ENCODE measurements around the gene RSPO4.

Gene RSPO4

GRCh38 chr20:1003920-1004697 is 2.0 kb upstream of the RSPO4 start:
- Histone ChIP-seq H3K27ac (ENCODE audit: low read length) (no peak overlapping the region), H3K36me3 (ENCODE audit: insufficient read depth, low read length) (no peaks in the 10 kb centered on the region), H3K9ac (ENCODE audit: low read depth, low read length) (no peak overlapping the region), H3K79me2 (ENCODE audit: insufficient read depth, low read length) (no peaks in the 10 kb centered on the region), H3K4me2 (ENCODE audit: insufficient read depth, low read length) (no peak overlapping the region), H3K9me3 (ENCODE audit: insufficient read depth, low read length, severe bottlenecking) (no peaks in the 10 kb centered on the region), H3K27me3 (ENCODE audit: insufficient read depth, low read length, poor library complexity) (no peaks in the 10 kb centered on the region), H3K4me1 (ENCODE audit: insufficient read depth, low read length) (no peaks in the 10 kb centered on the region), H4K20me1 (ENCODE audit: insufficient read depth, low read length) (no peaks in the 10 kb centered on the region), H3K4me3 (ENCODE audit: low read depth in 1 of 2, low read length in 2 of 2) (no peak overlapping the region), H2AFZ (ENCODE audit: low read depth, low read length) (no peak overlapping the region)
- DNase-seq (no peak), ATAC-seq (ENCODE audit: insufficient read depth, low read depth) (no peak)
- TF ChIP-seq CTCF (IDR thresholded peaks at IDR 0.05; ENCODE audit: borderline replicate concordance, extremely low read depth, low read length, poor library complexity, severe bottlenecking) (no peak), EZH2 (IDR thresholded peaks at IDR 0.05; ENCODE audit: borderline replicate concordance, low read depth, low read length, severe bottlenecking) (no peak)

GRCh38 chr20:1002682-1003561 is 811 bp upstream of the RSPO4 start:
- Histone ChIP-seq H3K36me3 (ENCODE audit: insufficient read depth, low read length) (no peaks in the 10 kb centered on the region), H3K4me1 (ENCODE audit: insufficient read depth, low read length) (no peaks in the 10 kb centered on the region), H3K9ac (ENCODE audit: low read depth, low read length) (no peak overlapping the region), H4K20me1 (ENCODE audit: insufficient read depth, low read length) (no peaks in the 10 kb centered on the region), H3K4me3 (ENCODE audit: low read depth in 1 of 2, low read length in 2 of 2) (no peak overlapping the region), H2AFZ (ENCODE audit: low read depth, low read length) (no peak overlapping the region), H3K9me3 (ENCODE audit: insufficient read depth, low read length, severe bottlenecking) (no peaks in the 10 kb centered on the region), H3K4me2 (ENCODE audit: insufficient read depth, low read length) (no peak overlapping the region), H3K27me3 (ENCODE audit: insufficient read depth, low read length, poor library complexity) (no peaks in the 10 kb centered on the region), H3K79me2 (ENCODE audit: insufficient read depth, low read length) (no peaks in the 10 kb centered on the region), H3K27ac (ENCODE audit: low read length) (no peak overlapping the region)
- no peak for ATAC-seq (ENCODE audit: insufficient read depth, low read depth)
- no peak for DNase-seq
- TF ChIP-seq EZH2 (IDR thresholded peaks at IDR 0.05; ENCODE audit: borderline replicate concordance, low read depth, low read length, severe bottlenecking) (no peak), CTCF (IDR thresholded peaks at IDR 0.05; ENCODE audit: borderline replicate concordance, extremely low read depth, low read length, poor library complexity, severe bottlenecking) (no peak)

GRCh38 chr20:1001116-1001515 is 995 bp downstream of the RSPO4 start:
- Histone ChIP-seq H3K9me3 (ENCODE audit: insufficient read depth, low read length, severe bottlenecking) (no peaks in the 10 kb centered on the region), H3K27ac (ENCODE audit: low read length) (no peak overlapping the region), H3K27me3 (ENCODE audit: insufficient read depth, low read length, poor library complexity) (no peaks in the 10 kb centered on the region), H3K4me2 (ENCODE audit: insufficient read depth, low read length) (no peak overlapping the region), H3K79me2 (ENCODE audit: insufficient read depth, low read length) (no peaks in the 10 kb centered on the region), H4K20me1 (ENCODE audit: insufficient read depth, low read length) (no peaks in the 10 kb centered on the region), H3K9ac (ENCODE audit: low read depth, low read length) (no peak overlapping the region), H3K4me1 (ENCODE audit: insufficient read depth, low read length) (no peaks in the 10 kb centered on the region), H3K36me3 (ENCODE audit: insufficient read depth, low read length) (no peaks in the 10 kb centered on the region), H3K4me3 (ENCODE audit: low read depth in 1 of 2, low read length in 2 of 2) (no peak overlapping the region), H2AFZ (ENCODE audit: low read depth, low read length) (no peak overlapping the region)
- DNase-seq (no peak), ATAC-seq (ENCODE audit: insufficient read depth, low read depth) (no peak)
- TF ChIP-seq EZH2 (IDR thresholded peaks at IDR 0.05; ENCODE audit: borderline replicate concordance, low read depth, low read length, severe bottlenecking) (no peak), CTCF (IDR thresholded peaks at IDR 0.05; ENCODE audit: borderline replicate concordance, extremely low read depth, low read length, poor library complexity, severe bottlenecking) (no peak)

Data from DND-41 (cell line).